ENCODE results near the gene THSD4. TPM values are rescaled to one million over a fixed set of nuclear protein-coding genes. Genes with fewer than 3 reads are reported as not detected.

THSD4 gene
- total RNA-seq, 1 experiment from 2014 or later = 65.4 TPM

GRCh38 chr15:71452893-71453292 lies 337.6 kb downstream of the THSD4 start:
- no peaks in the 10 kb centered on the region for H3K27me3 ChIP-seq (ENCODE audit: control insufficient read depth, insufficient read depth, low read length)
- BruUV-seq (replicated peaks) = no TSS peak
- CTCF ChIA-PET = interaction anchor here (0.7 kb wide), 1 partner anchor 335 kb away, joined by 3 read pairs; no protein-coding TSS in a partner anchor
- intact Hi-C loops (cut with micrococcal nuclease; ENCODE audit: unreplicated experiment) (no loop called here), in situ Hi-C loops (cut with HindIII; ENCODE audit: low pct_unique_long_range_greater_than_20kb, low sequenced_read_pairs) (no loop called here)
- H3K9me3 ChIP-seq (ENCODE audit: control insufficient read depth, insufficient read depth, low read depth, low read length) = no peaks in the 10 kb centered on the region
- POLR2A ChIA-PET = no interaction called here
- ATAC-seq (no peak), DNase-seq (ENCODE audit: low read depth, low spot score) (no peak)
- H3K4me1 ChIP-seq (ENCODE audit: control insufficient read depth, insufficient read depth, low read length) = peaks cover under 1% of the 10 kb centered on the region; the same call in 1 of the 2 replicates
- TF ChIP-seq POLR2AphosphoS5 (IDR thresholded peaks at IDR 0.05; ENCODE audit: low read depth, low read length) (no peak), TCF7L2 (IDR thresholded peaks at IDR 0.05; ENCODE audit: low read depth, low read length) (no peak), SIN3A (IDR thresholded peaks at IDR 0.05; ENCODE audit: borderline replicate concordance, insufficient read depth, low read depth, low read length) (no peak), CTCF (IDR thresholded peaks at IDR 0.05) (no peak)
- TF ChIP-seq, protein P1, sequence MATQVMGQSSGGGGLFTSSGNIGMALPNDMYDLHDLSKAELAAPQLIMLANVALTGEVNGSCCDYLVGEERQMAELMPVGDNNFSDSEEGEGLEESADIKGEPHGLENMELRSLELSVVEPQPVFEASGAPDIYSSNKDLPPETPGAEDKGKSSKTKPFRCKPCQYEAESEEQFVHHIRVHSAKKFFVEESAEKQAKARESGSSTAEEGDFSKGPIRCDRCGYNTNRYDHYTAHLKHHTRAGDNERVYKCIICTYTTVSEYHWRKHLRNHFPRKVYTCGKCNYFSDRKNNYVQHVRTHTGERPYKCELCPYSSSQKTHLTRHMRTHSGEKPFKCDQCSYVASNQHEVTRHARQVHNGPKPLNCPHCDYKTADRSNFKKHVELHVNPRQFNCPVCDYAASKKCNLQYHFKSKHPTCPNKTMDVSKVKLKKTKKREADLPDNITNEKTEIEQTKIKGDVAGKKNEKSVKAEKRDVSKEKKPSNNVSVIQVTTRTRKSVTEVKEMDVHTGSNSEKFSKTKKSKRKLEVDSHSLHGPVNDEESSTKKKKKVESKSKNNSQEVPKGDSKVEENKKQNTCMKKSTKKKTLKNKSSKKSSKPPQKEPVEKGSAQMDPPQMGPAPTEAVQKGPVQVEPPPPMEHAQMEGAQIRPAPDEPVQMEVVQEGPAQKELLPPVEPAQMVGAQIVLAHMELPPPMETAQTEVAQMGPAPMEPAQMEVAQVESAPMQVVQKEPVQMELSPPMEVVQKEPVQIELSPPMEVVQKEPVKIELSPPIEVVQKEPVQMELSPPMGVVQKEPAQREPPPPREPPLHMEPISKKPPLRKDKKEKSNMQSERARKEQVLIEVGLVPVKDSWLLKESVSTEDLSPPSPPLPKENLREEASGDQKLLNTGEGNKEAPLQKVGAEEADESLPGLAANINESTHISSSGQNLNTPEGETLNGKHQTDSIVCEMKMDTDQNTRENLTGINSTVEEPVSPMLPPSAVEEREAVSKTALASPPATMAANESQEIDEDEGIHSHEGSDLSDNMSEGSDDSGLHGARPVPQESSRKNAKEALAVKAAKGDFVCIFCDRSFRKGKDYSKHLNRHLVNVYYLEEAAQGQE (IDR thresholded peaks at IDR 0.05; ENCODE audit: insufficient read depth in 1 of 2, low read depth in 2 of 2, low read length in 1 of 2) = no peak
- H3K36me3 ChIP-seq (ENCODE audit: control insufficient read depth, insufficient read depth, low read length) = no peaks in the 10 kb centered on the region
- no peak overlapping the region for H3K4me3 ChIP-seq (ENCODE audit: low read depth in 2 of 2, low read length in 2 of 2)
- no peak overlapping the region for H3K27ac ChIP-seq (ENCODE audit: low read length)

DNA sequence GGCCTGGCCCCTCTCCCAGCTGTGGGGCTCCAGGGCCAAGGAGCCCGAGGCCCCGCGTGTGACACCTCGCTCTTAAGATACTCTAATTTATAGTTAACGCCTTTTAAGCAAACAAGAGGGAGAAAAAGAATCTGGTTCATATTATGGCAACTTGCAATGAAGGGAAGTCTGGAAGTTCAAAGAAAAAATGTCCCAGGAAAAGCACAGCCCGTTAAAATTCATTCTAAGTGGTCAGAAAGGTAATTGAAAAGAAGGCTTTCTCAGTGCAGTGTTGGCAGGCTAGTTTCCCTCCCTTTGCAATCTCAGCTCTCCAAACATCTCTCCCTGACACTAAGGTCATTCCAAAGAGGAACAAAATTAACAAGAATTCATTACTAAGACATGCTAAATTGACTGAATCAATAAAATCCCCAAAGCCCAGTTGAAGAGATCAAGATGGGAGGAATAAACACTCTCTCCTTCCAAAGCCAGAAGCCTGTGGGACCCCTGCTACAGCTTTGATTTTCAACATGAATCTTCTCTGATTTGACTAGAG lies 339.3 kb downstream of the THSD4 start:
- in situ Hi-C loops (cut with HindIII; ENCODE audit: low pct_unique_long_range_greater_than_20kb, low sequenced_read_pairs) = no loop called here

More for the DNA sequence above, 339.3 kb downstream of the THSD4 start:
- TF ChIP-seq CTCF (IDR thresholded peaks at IDR 0.05) (no peak), TCF7L2 (IDR thresholded peaks at IDR 0.05; ENCODE audit: low read depth, low read length) (no peak), POLR2AphosphoS5 (IDR thresholded peaks at IDR 0.05; ENCODE audit: low read depth, low read length) (no peak), SIN3A (IDR thresholded peaks at IDR 0.05; ENCODE audit: borderline replicate concordance, insufficient read depth, low read depth, low read length) (no peak)
- TF ChIP-seq, protein P1 (IDR thresholded peaks at IDR 0.05; ENCODE audit: insufficient read depth in 1 of 2, low read depth in 2 of 2, low read length in 1 of 2) = no peak
- H3K36me3 ChIP-seq (ENCODE audit: control insufficient read depth, insufficient read depth, low read length) = no peaks in the 10 kb centered on the region
- H3K27ac ChIP-seq (ENCODE audit: low read length) = no peak overlapping the region
- no peak for ATAC-seq
- H3K4me1 ChIP-seq (ENCODE audit: control insufficient read depth, insufficient read depth, low read length) = no peaks in the 10 kb centered on the region
- no peak overlapping the region for H3K4me3 ChIP-seq (ENCODE audit: low read depth in 2 of 2, low read length in 2 of 2)
- ChIA-PET POLR2A (no interaction called here), CTCF (no interaction called here)
- no peaks in the 10 kb centered on the region for H3K27me3 ChIP-seq (ENCODE audit: control insufficient read depth, insufficient read depth, low read length)
- intact Hi-C loops (cut with micrococcal nuclease; ENCODE audit: unreplicated experiment) = no loop called here
- H3K9me3 ChIP-seq (ENCODE audit: control insufficient read depth, insufficient read depth, low read depth, low read length) = no peaks in the 10 kb centered on the region
- no peak for DNase-seq (ENCODE audit: low read depth, low spot score)
- no TSS peak for BruUV-seq (replicated peaks)
